SU-DHL-6 (cell line): ENCODE data around the gene ALKBH6.
A peak's percentile ranks its signal among the peaks of the same experiment; 100 is the strongest.

ENCODE experiments used
- H2AFZ ChIP-seq: fragments of 200-600 bp; sonication (generic); 2 replicates; pipeline ENCODE4 v1.6.1; 2014; ENCODE audit warnings: low read depth, mild to moderate bottlenecking, moderate library complexity, mixed read lengths, antibody characterized with exemption, low read length; ENCODE audit not compliant: severe bottlenecking
- H3F3A ChIP-seq: fragments of 200-600 bp; shearing (Covaris generic); 2 replicates; pipeline ENCODE4 v1.6.0; 2016; ENCODE audit warnings: antibody characterized with exemption, mild to moderate bottlenecking; ENCODE audit not compliant: insufficient read depth
- H3K27ac ChIP-seq: fragments of 200-600 bp; sonication (generic); 2 replicates; pipeline ENCODE4 v1.5.1; 2016; ENCODE audit warnings: low read depth, mild to moderate bottlenecking, low read length, moderate library complexity, mixed read lengths
- H3K27me3 ChIP-seq: fragments of 200-600 bp; sonication (generic), shearing (Covaris generic); 2 replicates; pipeline ENCODE4 v1.6.0; 2014; ENCODE audit warnings: mild to moderate bottlenecking, low read length
- H3K36me3 ChIP-seq: fragments of 200-600 bp; sonication (generic); 2 replicates; pipeline ENCODE4 v1.6.1; 2014; ENCODE audit warnings: mild to moderate bottlenecking, low read length, mixed read lengths
- H3K4me2 ChIP-seq: fragments of 300-600, 200-600 bp; shearing (Covaris generic), sonication (generic); 2 replicates; pipeline ENCODE4 v1.6.0; 2014; ENCODE audit warnings: low read length, low read depth, mild to moderate bottlenecking; ENCODE audit not compliant: poor library complexity, severe bottlenecking
- H3K4me3 ChIP-seq: fragments of 200-600 bp; sonication (generic); 2 replicates; pipeline ENCODE4 v1.5.1; 2014; ENCODE audit warnings: antibody characterized with exemption, low read length, mild to moderate bottlenecking, mixed read lengths; ENCODE audit not compliant: insufficient read depth, poor library complexity, severe bottlenecking
- H3K79me2 ChIP-seq: fragments of 200-600 bp; sonication (generic); 2 replicates; pipeline ENCODE4 v1.6.1; 2014; ENCODE audit warnings: mild to moderate bottlenecking, low read length, moderate library complexity; ENCODE audit not compliant: insufficient read depth
- H3K9ac ChIP-seq: fragments of 200-600 bp; sonication (generic); 2 replicates; pipeline ENCODE4 v1.7.0; 2014; ENCODE audit warnings: mild to moderate bottlenecking, low read length
- H3K9me2 ChIP-seq: fragments of 200-600 bp; sonication (generic); replicated peaks from 2 replicates; pipeline ENCODE4 v1.6.1; 2014; ENCODE audit warnings: low read length; ENCODE audit not compliant: insufficient read depth
- H3K9me3 ChIP-seq: fragments of 200-600 bp; sonication (generic); 2 replicates; pipeline ENCODE4 v1.6.1; 2014; ENCODE audit warnings: low read length, mixed read lengths; ENCODE audit not compliant: insufficient read depth
- H4K20me1 ChIP-seq: fragments of 200-600 bp; sonication (generic); 2 replicates; pipeline ENCODE4 v1.6.1; 2014; ENCODE audit warnings: low read depth, mild to moderate bottlenecking, antibody characterized with exemption, low read length, moderate library complexity, mixed read lengths
- EZH2phosphoT487 ChIP-seq: fragments of 200-600 bp; sonication (generic), shearing (Covaris generic); conservative IDR thresholded peaks from 2 replicates; pipeline ENCODE4 v1.6.1; 2018; ENCODE audit warnings: mild to moderate bottlenecking, antibody characterized with exemption, low read length, moderate library complexity, mixed read lengths
- TF ChIP-seq, protein P1 (sequence below): fragments of 200-600 bp; sonication (generic); IDR thresholded peaks from one replicate; pipeline ENCODE4 v1.5.1; 2017; ENCODE audit warnings: antibody characterized with exemption, mild to moderate bottlenecking, low read length, moderate library complexity; ENCODE audit not compliant: insufficient read depth, poor library complexity, severe bottlenecking

Gene ALKBH6

DNA sequence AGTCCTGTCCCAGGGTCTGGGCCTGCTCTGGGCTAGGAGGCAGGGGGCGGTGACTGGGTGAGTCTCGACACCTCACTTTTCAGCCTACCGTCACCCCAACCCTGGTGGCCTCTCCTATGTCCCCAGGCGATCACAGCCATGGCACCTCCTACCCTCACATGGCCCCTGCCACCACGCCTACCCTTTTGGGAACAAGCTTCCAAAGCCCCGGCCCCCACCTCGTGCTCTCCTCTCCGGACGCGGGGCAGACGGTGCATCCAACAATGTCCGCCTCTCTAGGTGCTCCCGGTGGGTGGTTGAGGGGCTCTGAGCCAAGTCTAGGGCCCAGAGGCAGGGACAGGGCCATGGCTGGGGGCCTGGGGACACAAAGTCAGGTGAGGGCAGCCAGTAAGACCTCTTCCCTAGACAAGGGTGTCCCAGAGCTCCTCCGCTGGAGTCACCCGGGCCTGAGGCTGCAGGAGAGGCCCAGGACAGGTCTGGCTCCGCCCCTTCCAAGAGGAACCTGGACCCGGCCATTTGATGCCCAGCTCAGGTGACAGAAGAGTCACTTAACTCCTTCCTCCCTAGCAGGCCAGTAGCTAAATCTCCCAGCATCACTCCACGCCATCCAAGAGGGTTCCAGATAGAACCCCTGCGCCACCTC is 5.6 kb downstream of the ALKBH6 start, which contains the start of gene SYNE4:
TSS of gene SYNE4 (minus strand) at position 478 of the 643 bp plus-strand sequence. CDS start at position 346, 132 bp downstream.
- Histone ChIP-seq H3K36me3 (no peaks in the 10 kb centered on the region), H3K27ac (no peak within 1 kb of the TSS), H3K9me2 (no peaks in the 10 kb centered on the region), H3K79me2 (peaks cover under 1% of the 10 kb centered on the region; the same call in 1 of the 2 replicates), H2AFZ (no peak within 1 kb of the TSS), H3F3A (peaks cover 7% of the 10 kb centered on the region; the same call in 1 of the 2 replicates), H3K9me3 (no peaks in the 10 kb centered on the region), H4K20me1 (no peaks in the 10 kb centered on the region), H3K4me3 (peak within 1 kb of the TSS; percentile 43), H3K27me3 (no peaks in the 10 kb centered on the region), H3K4me2 (peak within 1 kb of the TSS; percentile 41), H3K9ac (peak within 1 kb of the TSS; percentile 51)
- TF ChIP-seq EZH2phosphoT487 = no peak
- TF ChIP-seq, protein P1, sequence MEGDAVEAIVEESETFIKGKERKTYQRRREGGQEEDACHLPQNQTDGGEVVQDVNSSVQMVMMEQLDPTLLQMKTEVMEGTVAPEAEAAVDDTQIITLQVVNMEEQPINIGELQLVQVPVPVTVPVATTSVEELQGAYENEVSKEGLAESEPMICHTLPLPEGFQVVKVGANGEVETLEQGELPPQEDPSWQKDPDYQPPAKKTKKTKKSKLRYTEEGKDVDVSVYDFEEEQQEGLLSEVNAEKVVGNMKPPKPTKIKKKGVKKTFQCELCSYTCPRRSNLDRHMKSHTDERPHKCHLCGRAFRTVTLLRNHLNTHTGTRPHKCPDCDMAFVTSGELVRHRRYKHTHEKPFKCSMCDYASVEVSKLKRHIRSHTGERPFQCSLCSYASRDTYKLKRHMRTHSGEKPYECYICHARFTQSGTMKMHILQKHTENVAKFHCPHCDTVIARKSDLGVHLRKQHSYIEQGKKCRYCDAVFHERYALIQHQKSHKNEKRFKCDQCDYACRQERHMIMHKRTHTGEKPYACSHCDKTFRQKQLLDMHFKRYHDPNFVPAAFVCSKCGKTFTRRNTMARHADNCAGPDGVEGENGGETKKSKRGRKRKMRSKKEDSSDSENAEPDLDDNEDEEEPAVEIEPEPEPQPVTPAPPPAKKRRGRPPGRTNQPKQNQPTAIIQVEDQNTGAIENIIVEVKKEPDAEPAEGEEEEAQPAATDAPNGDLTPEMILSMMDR = no peak

DNA sequence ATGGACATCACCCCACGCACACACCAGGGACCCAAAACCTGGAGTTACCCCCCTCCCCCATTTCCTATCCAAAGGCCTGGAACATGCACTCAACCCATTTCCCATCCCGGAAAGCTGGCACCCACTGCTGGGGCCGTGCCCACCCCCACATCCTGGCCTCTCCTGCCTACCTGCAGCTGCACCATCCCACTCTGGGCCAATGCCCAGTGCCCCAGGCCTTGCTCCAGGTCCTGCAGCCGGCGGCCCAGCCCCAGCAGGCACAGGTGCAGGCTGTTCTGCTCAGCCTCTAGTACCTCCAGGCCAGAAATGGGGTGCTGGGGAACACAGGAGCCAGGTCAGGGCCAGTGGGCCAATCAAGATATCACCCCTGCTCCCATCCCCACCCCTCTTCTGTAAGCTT is 7.1 kb downstream of the ALKBH6 start:
- no peak overlapping the region for H3K4me3 ChIP-seq

DNA sequence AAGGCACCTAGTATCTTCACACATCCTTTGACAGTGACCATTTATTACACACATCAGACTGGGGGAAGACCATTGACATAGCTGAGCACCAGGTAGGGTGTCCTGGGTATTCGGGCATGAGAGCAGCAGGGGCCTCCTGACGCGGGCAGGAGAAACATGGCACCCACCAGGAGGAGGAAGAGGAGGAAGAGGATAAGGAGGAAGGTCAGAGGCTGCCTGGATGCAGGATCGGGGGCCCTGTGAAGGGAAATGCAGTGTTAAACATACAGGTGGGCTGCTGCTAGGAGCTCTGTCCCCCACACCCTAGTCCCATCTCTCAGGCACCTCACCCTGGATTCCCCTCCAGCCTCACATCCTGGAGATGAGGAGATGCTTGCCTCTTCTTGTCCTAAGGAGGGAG is 10.7 kb downstream of the ALKBH6 start:
- Histone ChIP-seq H3K4me3 (no peak overlapping the region), H3K9me2 (no peaks in the 10 kb centered on the region), H3K27ac (no peak overlapping the region), H3K79me2 (peaks cover 14% of the 10 kb centered on the region), H3K27me3 (no peaks in the 10 kb centered on the region), H3K9me3 (no peaks in the 10 kb centered on the region), H3F3A (peaks cover 5% of the 10 kb centered on the region; the same call in 1 of the 2 replicates), H3K4me2 (no peak overlapping the region), H2AFZ (no peak overlapping the region), H4K20me1 (no peaks in the 10 kb centered on the region), H3K36me3 (no peaks in the 10 kb centered on the region), H3K9ac (no peak overlapping the region)
- TF ChIP-seq, protein P1 = no peak
- no peak for TF ChIP-seq EZH2phosphoT487

More for the DNA sequence above, 7.1 kb downstream of the ALKBH6 start:
- Histone ChIP-seq H3K27ac (no peak overlapping the region), H3K9ac (no peak overlapping the region), H3K36me3 (no peaks in the 10 kb centered on the region), H3K9me3 (no peaks in the 10 kb centered on the region), H3F3A (no peaks in the 10 kb centered on the region), H2AFZ (no peak overlapping the region), H3K27me3 (no peaks in the 10 kb centered on the region), H3K79me2 (no peaks in the 10 kb centered on the region), H3K9me2 (no peaks in the 10 kb centered on the region), H4K20me1 (no peaks in the 10 kb centered on the region), H3K4me2 (no peak overlapping the region)
- TF ChIP-seq, protein P1 = no peak
- TF ChIP-seq EZH2phosphoT487 = no peak
